ENCODE data around the gene SLC5A2. TPM values are rescaled to one million over a fixed set of nuclear protein-coding genes. Genes with fewer than 3 reads are reported as not detected.

Gene SLC5A2
- total RNA-seq, 1 donor from 2014 or later, result not detected

DNA sequence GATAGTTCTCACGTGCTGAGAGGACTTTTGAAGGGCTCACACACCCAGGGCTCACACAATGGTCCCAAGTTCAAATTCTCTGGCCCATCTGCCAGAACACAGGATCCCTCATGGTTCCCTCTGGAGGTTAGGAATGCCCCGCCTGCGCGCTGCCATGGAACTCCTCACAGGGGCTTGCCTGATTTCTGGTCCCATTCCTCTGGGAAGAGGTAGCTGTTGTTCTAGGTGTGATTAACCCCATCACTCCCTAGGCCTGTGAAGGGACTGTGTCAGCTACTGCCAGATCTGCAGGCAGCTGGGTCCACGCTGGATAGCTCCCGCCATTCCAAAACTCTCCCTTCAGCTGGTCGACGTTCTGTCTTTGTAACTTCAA, 25.9 kb upstream of the SLC5A2 start:
- H3K9me3 Mint-ChIP-seq (ENCODE audit: unreplicated experiment), result no peaks in the 10 kb centered on the region
- DNase-seq (ENCODE audit: extremely low spot score, unreplicated experiment), result no peak
- TF ChIP-seq, protein P1, sequence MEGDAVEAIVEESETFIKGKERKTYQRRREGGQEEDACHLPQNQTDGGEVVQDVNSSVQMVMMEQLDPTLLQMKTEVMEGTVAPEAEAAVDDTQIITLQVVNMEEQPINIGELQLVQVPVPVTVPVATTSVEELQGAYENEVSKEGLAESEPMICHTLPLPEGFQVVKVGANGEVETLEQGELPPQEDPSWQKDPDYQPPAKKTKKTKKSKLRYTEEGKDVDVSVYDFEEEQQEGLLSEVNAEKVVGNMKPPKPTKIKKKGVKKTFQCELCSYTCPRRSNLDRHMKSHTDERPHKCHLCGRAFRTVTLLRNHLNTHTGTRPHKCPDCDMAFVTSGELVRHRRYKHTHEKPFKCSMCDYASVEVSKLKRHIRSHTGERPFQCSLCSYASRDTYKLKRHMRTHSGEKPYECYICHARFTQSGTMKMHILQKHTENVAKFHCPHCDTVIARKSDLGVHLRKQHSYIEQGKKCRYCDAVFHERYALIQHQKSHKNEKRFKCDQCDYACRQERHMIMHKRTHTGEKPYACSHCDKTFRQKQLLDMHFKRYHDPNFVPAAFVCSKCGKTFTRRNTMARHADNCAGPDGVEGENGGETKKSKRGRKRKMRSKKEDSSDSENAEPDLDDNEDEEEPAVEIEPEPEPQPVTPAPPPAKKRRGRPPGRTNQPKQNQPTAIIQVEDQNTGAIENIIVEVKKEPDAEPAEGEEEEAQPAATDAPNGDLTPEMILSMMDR (IDR thresholded peaks at IDR 0.05), result no peak
- peak overlapping the region; percentile 89 for H3K4me3 Mint-ChIP-seq (ENCODE audit: unreplicated experiment)
- H3K36me3 Mint-ChIP-seq (ENCODE audit: unreplicated experiment), result no peaks in the 10 kb centered on the region
- no peak overlapping the region for H3K27ac Mint-ChIP-seq (ENCODE audit: unreplicated experiment)
- H3K4me1 Mint-ChIP-seq (ENCODE audit: unreplicated experiment), result peaks cover 66% of the 10 kb centered on the region
- no peaks in the 10 kb centered on the region for H3K27me3 Mint-ChIP-seq (ENCODE audit: unreplicated experiment)

DNA sequence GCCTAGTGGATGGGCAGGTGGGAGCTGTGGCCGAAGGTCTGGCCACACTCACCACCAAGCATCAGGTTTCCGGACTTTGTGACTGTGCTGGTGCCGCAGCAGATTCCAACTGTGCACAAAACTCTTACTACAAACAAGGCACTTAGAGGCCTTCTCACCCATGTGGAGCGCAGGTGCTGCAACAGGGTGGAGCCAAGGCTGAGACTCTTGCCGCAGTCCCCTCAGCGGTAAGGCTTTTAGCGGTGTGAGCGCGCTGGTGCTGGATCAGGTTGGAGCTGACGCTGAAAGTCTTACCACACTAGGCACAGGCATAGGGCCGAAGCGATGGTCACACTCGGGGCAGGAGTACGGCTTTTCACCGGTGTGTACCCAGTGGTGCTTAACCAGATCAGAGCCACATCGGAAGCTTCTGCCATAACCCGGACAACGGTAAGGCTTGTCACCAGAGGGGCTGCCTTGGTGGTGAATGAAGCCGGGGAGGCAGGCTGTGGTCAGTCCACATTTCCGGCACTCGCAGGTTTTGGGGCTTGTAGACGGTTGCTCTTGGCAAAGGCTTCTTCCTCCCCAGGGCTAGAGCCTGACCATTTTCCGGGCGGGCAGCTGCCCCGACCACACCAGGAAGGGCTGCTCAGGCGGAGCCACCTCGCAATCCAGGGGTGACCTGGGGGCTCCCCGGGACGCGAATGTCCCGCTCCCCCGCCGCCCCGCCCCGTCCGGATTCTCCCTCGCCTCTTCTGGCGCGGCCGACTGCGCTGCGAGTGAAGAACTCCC, 24.7 kb upstream of the SLC5A2 start:
- DNase-seq (ENCODE audit: extremely low spot score, unreplicated experiment), result no peak
- Mint-ChIP-seq H3K27ac (ENCODE audit: unreplicated experiment) (peak overlapping the region; percentile 96), H3K27me3 (ENCODE audit: unreplicated experiment) (no peaks in the 10 kb centered on the region), H3K36me3 (ENCODE audit: unreplicated experiment) (peaks cover 8% of the 10 kb centered on the region), H3K4me3 (ENCODE audit: unreplicated experiment) (peak overlapping the region; percentile 89), H3K4me1 (ENCODE audit: unreplicated experiment) (peaks cover 56% of the 10 kb centered on the region), H3K9me3 (ENCODE audit: unreplicated experiment) (no peaks in the 10 kb centered on the region)
- TF ChIP-seq, protein P1 (IDR thresholded peaks at IDR 0.05), result no peak

DNA sequence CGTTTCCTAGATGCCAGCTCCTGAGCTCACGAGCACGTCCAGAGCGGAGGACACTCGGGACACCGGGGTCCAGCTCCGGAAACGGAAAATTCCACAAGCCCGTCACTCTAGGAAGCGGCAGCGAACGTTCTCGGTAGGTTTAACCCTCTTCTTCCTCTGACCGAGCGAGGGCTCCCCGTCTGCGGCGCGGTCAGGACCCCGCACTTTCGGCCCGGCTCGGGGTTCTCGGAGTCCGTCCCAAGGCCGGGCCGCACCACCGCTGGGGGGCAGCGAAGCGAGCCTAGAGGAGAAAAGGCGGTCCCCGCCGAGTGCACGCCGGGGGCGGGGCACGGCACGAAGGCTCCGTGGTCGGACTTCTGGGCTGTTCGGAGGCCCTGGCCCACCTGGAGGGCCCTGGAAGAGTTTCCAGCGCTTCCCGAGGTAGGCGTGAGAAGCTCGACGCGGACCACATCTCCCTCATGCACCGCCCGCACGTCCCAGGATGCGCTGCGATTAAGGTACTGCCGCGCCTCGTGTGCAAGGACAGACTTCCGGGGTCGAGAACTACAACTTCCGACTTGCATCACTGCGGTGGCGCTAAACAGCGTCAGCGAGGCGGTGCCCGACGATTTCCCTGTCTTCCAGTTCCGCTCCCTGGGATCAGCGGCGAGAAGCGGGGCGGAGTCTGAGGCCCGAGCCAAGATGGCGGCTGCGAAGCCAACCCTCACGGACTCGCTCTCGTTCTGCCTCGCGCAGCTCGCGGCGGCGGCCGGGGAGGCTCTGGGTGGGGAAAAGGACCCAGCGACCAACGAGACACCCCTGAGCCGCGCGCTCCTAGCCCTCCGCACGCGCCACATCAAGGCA, 23.9 kb upstream of the SLC5A2 start, which contains the start of gene ARMC5:
ARMC5 (plus strand) TSS at position 658 of the 843 bp plus-strand sequence; CDS start at position 682, 24 bp downstream.
- TF ChIP-seq, protein P1 (IDR thresholded peaks at IDR 0.05), result peak; percentile 62
- Mint-ChIP-seq H3K36me3 (ENCODE audit: unreplicated experiment) (peaks cover 11% of the 10 kb centered on the region), H3K27ac (ENCODE audit: unreplicated experiment) (peak within 1 kb of the TSS; percentile 96), H3K4me3 (ENCODE audit: unreplicated experiment) (peak within 1 kb of the TSS; percentile 89), H3K27me3 (ENCODE audit: unreplicated experiment) (no peaks in the 10 kb centered on the region), H3K9me3 (ENCODE audit: unreplicated experiment) (no peaks in the 10 kb centered on the region), H3K4me1 (ENCODE audit: unreplicated experiment) (peaks cover 48% of the 10 kb centered on the region)
- peak; percentile 99 for DNase-seq (ENCODE audit: extremely low spot score, unreplicated experiment)

DNA sequence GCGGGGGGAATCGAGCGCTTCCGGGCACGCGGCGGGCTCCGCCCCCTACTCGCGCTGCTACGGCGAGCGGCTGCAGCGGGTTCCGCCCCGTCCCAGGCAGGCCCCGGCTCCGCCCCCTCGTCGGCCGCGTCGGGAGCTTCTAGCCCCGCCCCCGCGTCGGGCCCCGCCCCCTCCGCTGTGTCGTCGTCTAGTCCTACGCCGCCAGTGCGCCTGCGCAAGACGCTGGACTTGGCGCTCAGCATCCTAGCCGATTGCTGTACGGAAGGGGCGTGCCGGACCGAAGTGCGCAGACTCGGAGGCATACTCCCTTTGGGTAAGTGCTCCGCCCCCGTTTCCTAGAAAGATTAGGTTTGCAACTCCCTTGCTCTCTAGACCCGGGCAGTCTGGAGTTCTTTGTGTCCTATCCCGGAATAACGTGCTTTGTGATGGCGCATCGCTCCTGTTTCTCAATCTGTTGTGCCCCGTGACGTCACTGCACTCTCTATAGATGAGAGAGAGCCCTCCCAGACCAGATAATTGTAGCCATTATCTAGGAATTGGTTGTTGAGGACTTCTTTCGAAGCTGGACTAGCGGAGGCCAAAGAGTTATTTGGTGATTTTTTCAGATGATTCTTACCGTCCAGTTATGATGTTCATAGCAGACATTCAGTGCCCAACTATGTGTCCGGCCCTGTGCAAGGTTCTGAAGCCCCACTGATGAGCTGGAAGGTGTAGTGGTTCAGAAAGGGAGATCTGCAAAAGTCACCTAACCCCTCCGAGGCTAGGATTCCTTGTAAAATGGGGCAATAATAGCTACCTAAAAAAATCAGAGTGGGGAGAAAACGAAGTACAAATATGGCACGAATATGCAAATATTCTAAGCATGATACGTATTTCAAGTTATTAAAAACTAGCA, 23.0 kb upstream of the SLC5A2 start:
- DNase-seq (ENCODE audit: extremely low spot score, unreplicated experiment), result peak; percentile 100
- Mint-ChIP-seq H3K4me3 (ENCODE audit: unreplicated experiment) (peak overlapping the region; percentile 89), H3K9me3 (ENCODE audit: unreplicated experiment) (no peaks in the 10 kb centered on the region), H3K36me3 (ENCODE audit: unreplicated experiment) (peaks cover 13% of the 10 kb centered on the region), H3K27ac (ENCODE audit: unreplicated experiment) (peak overlapping the region; percentile 96), H3K27me3 (ENCODE audit: unreplicated experiment) (no peaks in the 10 kb centered on the region), H3K4me1 (ENCODE audit: unreplicated experiment) (peaks cover 42% of the 10 kb centered on the region)
- TF ChIP-seq, protein P1 (IDR thresholded peaks at IDR 0.05), result no peak

Measured in osteocyte (in vitro differentiated cells).